NCI-H2196 treated with DMSO at 0.1 percent for 48 hours (cell line): ENCODE measurements around the gene ACTRT2.

Source experiments
- DNase-seq: peaks from one replicate; lab custom pipeline; 2025; ENCODE audit not compliant: unreplicated experiment; lab: John Stamatoyannopoulos, UW

Gene ACTRT2

DNA sequence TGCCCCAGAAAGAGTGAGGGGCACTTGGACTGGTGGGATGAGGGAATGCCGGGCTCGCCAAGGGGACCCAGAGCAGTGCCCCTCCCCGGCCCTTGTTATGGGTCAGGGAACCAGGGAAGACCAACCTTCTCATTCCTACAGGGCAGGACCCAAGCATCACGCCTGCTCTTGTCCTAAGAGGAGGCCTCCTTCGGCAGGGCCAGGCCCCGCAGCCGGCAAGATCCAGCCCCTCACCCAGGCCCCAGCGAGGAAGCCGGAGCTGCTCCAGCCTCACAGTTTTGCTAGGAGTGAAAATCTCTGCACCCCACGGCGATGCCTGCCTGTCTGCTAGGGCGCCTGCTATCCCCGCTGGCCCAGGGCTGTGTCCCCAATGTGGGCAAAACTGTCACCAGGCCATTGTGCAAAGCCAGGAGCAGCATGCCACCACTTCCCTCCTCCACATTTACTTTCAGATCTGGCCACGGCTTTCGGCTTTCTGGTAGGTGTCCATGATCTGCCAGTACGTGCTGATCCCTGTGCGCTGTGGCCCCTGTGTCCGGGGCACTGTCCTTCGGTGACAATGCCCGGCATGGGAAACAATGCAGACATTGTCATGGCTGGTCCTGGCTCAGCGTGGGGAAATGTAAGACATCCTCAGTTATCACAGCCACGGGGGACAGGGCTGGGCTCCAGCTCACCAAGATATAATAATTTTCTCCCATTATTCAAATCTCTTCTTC, 9.6 kb downstream of the ACTRT2 start:
- DNase-seq = no peak

DNA sequence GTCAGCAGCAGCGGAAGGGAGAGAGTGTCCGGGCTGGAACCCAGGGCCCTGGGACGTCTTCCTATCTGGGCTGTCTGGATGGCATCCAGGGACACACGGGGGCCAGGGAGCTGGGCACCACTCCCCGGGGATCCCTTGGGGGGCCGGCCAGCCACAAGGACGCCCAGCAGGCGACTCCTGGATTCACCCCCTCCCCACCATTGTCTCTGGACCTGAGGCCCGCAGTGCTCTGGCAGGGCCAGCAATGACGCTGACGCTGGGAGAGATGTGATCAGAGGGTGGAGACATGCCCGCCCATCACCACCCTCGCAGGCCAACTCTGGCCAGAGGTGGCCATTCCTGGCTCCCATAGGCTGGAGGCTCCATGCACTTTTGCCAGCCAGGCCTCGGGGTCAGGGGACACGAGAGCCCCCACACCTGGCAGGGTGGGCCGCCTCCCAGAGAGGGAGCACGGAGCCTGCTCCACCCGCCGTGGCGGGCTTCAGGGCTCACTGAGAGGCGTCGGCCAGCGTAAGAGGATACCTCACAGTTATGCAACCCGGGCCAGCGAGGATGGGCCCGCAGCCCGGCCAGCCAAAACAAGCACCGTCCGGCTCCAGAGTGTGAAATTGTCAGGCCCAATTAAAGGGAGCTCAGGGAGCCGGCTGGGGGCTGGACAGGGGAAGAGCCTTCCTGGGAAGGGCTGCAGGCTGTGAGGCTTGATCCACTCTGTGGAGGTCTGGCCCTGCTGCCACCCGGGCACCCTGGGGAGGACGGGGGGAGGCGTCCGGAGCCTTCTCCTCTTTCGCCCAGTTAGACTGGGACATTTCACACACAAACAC, 10.3 kb downstream of the ACTRT2 start:
- no peak for DNase-seq

DNA sequence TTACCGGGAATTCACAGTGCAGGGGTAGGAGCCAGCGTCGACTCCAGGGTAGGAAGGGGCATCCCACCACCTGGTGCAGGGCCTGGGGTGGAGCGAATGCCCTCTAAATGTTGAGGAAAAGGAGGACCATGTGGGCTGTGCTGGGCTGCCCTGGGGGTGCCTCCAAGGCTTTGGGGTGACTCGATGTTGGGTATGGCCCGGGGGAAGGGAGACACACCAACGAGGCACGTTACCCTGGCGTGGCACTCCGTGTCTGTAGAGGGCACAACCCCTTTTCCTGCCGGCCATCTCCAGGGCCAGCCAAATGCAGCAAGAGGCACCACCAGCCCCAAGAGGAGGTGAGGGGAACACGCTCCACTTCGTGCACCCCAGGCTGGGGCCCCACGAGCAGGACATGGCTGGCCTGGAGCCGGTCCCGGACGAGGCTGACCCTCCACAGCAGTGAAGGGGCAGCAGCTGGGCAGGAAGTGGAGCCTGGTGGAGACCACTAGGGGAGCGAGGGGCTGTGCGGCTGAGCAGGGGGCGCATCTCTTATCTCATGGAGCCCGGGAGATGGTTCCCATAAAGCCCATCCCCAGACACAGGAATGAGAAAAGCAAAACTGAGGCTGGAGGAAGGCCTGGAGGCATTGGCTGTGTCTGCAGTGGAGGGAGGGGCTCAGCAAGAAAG, 11.2 kb downstream of the ACTRT2 start:
- no peak for DNase-seq

DNA sequence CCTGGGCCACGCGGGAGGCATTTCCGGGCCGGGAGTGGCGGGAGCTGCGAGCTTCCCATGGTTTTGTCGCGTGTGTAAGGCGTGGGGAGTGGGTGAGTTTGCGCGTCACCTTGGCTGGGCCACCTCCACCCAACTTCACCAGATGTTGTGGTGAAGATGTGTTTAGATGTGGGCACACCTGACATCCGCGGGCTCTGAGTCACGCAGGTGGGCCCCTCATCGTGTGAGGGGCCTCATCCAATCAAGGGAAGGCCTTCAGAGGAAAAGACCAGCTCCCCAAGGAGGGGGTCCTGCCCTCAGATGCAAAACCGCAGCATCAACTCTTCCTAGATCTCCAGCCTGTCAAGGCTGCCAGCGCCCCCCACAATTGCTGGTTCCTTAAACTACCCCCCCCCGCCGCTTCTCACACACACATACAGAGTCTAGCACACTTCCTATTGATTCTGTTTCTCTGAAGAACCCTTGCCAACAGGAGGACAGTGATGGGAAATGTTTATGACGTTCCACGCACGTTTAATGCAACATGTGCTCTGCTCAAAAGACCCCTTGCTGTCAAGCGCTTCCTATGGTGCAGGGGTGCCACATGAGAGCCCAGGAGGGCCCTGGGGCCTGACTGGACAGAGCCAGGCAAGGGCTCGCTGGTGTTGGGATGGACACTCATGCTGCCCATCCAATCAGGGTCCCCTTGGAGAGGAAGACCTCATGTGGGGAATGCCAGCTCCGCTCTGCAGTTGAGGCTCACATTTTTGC, 11.9 kb downstream of the ACTRT2 start:
- no peak for DNase-seq

DNA sequence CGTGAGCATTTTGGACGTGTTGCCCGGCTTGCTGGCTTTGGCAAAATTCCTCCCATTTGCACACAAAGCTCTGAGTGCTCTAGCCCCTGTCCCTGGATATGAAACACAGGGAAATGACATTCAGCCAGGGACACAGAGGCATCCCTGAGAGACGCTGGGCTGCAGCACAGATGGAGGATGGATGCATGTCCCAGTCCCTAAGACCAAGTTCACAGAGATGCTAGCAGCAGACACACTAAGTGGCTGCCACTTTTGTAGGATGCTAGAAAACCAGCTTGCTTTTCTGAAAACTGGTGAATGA, 12.5 kb downstream of the ACTRT2 start:
- no peak for DNase-seq

DNA sequence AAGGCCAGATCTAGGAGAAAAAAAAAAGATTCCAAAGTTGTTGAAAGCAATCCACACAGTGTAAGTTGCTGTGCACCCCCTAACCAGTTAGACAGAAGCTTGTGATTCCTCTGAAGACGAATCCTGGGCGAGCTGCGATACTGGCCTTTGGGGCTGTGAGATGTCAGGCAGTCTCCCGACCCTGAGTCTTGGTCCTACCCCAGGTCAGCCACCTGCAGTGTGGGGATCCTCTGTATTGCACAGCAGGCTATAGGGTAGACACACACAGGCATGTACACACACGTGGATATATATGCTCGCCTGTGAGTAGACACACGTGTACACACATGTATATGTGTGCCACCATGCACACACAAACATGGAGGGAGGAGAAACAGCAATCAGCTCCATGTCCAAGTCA, 12.9 kb downstream of the ACTRT2 start:
- DNase-seq = no peak

DNA sequence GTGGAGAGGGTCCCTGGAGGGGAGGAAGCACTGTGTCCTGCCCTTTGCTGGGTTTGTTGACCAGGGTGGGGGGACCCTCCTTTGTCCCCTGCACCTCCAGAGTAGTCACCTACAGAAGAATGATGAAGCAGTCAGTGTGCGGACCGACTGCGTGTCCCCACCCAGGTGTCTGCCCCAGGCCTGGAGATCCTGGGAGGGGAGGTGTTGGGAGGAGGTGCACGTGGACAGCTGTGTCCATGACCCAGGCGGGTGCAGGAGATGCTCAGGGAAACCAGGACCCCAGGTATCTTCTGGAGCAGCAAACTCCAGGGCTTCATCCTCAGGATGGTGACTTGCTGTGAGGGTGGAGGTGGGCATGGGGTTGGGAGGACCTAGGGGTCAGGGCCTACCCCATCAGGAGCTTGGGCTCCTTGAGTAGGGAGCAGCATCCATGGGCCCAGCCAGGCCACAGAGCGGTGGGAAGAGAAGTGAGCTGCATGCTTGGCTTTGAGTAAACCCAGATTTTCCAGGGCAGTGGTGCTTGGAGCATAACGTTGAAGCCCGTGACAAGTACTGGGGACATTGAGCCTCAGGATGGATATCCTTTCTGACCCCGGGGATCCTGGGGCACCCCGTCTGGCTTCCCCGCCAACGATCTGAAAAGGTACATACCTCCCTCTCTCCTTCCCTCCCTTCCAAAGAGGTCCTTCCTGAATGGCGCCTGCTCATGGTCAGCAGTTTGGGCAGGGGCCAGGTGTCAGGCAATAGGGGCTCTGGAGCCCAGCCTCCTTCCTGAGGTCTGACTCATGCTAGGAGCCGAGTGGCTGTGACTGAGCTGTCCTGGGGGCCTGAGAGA, 13.7 kb downstream of the ACTRT2 start:
- no peak for DNase-seq

DNA sequence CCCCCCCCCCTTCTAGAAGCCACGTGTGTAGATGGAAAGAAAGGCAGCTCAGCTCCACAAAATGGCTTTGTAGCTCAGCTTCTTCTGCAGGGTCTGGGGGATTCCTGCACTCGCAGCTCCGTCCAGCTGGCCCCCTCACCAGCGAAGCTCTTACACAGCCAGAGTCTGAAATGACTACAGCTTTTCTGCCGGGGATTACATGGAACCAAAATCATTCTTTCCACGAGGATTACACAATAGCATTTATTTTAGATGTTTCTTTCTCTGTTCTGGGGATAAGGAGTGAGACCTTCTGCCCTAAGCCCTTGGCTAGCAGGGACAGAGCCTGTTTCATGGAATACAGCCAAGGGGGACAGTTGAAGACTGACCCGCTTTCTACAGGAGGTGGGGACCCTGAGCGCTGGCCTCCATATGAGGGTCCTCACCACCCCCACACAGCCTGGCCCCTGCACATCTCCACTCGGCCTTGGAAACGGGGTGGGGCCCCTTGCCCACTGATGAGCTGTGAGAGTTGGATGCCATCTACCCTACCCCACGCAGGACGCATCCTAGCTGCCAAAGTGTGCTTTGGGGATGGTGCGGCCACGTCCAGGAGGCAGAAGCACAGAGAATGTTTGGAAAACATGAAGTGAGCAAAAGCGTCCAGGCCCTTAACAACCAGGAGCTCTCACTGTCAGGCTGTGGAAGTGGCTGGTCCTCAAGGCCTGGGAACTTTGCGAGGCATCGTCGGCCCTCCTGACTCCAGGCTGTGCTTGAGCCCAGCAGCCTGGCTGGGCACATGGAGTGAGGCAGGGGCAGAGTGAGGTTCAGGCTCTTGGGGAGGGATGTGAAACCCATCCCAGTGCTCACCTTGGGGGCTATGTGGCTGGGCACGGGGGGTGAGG, 14.5 kb downstream of the ACTRT2 start:
- no peak for DNase-seq

DNA sequence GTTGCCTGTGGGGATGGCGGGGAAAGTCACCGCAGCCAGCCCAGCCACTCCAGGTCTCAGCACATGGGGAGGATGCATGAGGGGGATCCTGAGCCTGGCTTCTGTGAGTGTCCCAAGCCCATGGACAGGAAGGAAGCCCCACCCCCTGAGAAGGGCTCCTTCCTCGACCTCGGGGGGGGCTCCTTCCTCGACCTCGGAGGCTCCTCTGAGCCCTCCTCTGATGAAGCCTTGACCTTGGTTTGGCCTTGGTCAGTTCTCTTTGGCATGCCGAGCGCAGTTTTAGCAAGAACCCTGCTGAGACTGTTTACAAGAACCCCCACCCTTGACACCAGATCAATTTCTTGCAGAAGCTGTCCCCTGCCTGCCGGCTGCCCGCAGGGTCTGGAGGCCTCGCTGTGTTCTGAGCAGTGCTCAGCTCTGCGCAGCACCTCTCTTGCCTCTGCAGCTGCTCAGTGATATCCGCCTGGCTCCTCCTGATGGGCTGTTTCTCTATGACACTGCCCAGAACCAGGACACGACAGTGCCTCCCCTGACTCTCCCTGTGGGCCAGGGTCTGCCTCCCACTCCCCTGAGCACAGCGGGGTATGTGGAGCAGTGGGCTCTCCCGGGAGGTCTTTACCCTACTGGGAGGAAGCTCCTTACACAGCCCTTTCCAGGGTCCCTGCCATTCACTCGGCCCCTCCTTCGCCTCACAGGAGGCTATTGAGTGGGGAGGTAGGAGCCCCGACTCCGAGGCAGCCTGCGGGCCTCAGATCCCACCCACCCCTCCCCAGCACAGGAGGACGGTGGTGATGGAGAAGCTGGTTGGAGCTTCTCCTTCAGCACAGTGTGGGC, 15.4 kb downstream of the ACTRT2 start:
- DNase-seq = no peak

DNA sequence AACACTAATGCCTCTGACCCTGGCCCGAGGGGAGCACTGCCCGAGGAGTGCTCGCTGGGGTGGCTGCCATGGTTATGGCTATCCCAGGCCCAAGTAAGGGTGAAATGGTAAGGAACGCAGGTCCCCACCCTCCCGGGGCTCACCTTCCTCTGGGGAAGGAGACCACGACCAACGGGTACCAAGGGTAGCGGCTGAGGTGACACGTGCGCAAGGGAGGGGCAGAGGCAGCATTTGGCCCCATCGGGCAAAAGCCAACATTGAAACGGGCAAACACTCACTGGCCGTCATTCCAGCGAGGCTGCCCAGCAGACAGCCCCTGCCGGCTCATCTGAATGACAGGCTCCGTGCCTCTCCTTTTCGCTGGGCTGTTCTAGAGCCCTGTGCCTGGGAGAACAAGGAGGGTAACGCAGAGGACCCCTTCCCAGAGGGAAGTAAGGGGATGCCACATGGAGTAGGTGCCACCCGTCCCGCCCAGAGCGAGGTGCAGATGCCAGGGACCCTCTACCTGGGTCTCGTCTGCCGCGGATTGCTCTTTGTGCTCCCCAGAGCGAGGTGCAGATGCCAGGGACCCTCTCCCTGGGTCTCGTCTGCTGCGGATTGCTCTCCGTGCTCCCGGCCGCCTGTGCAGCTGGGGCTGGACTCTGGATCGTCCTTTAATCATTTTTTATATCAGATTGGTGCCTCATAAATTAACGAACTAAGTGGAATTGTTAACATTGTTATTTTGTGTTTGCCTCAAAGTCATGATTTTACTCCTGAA, 16.2 kb downstream of the ACTRT2 start:
- DNase-seq = no peak

DNA sequence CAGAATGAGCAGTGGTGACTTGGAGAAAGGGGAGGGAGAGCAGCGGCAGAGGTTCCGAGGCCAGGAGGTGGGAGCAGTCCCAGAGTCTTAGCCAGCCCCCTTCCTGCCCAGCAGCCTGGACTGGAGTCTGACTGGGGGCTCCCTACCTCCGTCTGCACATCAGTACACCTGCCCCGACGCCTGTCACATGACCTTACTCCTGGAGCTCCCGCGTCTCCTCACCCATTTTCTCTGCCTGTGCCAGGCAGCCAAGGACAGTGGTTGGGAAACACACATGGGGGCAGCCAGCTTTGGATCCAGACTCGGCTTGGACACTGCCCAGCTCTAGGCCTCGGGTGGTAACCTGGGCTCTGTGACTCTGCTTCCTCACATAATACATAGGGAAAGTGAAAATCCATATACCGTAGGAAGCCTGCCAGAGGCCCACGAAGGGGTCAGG, 16.9 kb downstream of the ACTRT2 start:
- DNase-seq = no peak

DNA sequence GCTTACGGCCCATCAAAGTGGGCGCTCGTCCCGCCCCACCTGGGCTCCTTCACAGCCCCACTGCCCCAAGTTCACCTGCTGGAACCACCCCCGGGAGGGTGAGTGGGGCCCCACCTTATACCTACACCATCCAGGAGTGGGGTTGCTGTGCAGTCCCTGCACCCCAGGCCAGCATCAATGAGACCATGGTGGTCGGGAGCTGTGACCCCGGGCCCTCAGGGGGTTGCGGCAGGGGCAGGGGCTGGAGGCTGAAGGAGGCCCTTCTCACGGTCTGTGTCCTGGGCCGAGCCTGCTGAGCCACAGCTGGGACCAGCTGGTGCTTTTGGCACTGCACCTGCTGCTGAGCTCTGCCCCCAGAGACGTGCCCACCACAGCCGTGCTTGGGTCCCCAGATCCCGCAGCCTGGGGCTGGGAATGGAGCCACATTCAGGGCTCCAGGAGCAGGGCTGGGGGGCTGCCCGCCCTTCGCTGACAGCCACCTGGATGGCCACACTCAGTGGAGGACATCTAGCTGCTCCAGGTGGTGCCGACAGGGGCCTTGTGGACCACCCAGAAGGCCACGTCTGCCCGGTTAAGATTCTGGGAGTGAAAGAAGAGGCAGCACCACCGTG, 17.4 kb downstream of the ACTRT2 start:
- no peak for DNase-seq

DNA sequence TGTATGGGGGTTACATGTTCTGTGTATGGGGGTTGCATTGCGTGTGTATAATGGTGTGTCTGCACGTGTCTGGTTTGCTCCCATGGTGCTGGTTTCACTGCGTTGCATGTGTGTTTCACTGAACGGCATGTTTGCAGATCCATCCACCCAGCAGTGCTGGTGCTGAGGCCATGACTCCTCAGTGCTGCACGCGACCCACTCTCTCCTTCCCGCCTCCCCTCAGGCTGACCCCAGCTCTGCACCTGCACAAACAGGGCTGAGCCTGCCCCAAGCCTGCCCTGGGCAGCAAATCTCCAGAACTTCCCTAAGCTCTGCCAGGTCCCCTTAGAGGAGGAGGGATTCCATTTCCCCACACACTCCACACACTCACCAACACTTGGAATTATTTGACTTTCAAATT, 18.7 kb downstream of the ACTRT2 start:
- no peak for DNase-seq

DNA sequence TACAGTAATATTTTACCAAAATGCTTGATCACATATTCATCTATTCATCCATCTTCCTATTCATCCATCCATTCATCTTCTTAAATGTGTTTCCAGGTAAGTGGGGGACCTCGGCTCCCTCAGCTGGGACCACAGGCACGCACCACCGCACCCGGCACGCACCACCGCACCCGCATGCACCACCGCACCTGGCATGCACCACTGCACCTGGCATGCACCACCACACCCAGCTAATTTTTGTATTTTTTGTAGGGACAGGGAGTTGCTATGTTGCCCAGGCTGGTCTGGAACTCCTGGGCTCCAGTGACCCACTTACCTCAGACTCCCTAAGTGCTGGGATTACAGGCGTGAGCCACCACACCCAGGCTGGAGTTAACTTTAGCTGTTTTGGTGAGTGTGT, 21.2 kb downstream of the ACTRT2 start:
- DNase-seq = no peak

DNA sequence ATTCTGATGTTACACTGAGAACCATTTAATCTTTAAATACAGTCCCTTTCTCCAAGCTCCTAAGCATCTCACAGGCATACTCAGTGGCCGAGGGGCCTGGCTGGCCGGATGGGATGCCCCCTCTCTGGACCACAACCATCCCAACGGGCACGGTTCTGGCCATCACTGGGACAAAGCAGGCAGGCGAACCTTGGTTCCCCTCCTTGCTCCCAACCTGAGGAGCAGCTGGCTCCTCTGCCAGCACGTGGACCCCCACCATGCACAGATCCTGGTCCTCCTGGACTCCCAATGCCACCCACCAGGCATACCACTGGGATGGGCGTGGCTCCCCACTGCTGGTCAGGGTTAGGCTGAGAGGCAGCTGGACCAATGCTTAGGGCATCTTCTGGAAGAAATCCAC, 27.9 kb downstream of the ACTRT2 start:
- DNase-seq = no peak

DNA sequence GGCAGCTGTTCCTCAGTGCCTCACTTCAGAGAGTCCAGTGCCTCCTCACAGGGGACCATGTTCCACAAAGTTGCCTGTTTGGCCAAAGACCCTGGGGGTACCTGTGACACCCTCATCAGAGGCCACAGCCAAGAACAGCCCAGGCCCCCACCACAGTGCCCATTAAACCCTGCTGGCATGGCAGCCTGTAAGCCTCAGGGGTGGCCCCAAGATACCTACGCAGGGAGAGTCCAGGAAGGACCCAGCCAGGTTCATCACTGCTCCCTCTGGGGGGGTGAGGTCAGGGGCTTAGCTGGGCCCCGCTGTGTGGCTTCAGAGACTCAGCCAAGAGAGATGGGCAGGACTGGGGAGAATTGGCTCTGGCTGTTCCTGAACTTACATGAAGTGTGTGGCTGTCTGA, 28.6 kb downstream of the ACTRT2 start:
- DNase-seq = no peak

DNA sequence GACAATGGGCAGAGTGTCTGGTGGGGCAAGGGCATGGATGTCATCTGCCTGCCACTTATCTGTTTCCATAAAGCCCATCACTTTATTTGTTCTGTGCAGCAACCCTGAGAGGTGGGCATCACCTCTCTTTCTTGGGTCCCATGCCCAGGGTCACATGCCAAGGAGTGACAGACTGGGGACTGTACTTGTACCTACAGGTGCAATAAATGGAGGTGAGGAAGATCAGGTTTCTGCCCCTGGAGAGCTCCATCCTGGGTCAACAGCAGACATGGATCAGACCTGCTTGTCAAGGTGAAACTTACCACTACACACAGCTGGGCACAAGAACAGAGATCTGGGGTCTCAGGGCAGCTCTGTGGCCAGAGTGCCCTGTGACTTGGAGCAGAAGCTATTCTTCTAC, 29.3 kb downstream of the ACTRT2 start:
- no peak for DNase-seq
